ENCODE measurements around the gene MRC1. TPM values are rescaled to one million over a fixed set of nuclear protein-coding genes. Genes with fewer than 3 reads are reported as not detected.

The MRC1 gene
- total and polyA plus RNA-seq, 9 of the 15 experiments (the other 6 are each of a cell fraction or from before 2014, with no cell fraction given), result 0.01 to 0.20 (median 0.03) TPM; not detected in 5

DNA sequence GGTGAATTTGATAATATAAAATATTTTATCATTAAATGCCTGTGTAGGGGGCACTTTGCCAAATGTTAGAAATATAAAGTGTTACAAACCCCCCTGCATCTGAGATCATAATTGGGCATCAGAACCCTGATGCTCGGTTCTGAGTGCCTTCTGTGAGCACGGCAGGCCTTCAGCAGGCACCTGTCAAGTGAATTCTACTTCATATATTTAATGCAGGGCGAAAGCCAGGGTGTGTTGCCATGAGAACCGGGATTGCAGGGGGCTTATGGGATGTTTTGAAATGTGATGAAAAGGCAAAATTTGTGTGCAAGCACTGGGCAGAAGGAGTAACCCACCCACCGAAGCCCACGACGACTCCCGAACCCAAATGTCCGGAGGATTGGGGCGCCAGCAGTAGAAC is 57.2 kb downstream of the MRC1 start:
- Histone ChIP-seq H3K4me1 (replicated peaks in 1 of 2; ENCODE audit: control insufficient read depth in 2 of 2, insufficient read depth in 2 of 2, low read length in 2 of 2) (no peaks in the 10 kb centered on the region), H3K36me3 (ENCODE audit: control insufficient read depth, insufficient read depth, low read length) (no peaks in the 10 kb centered on the region), H3K9me1 (ENCODE audit: control insufficient read depth, insufficient read depth, low read length) (no peaks in the 10 kb centered on the region), H3K9ac (ENCODE audit: insufficient read depth in 1 of 2, low read depth in 2 of 2, low read length in 2 of 2) (no peak overlapping the region), H3K27ac (ENCODE audit: extremely low read depth, low read depth, low read length) (no peak overlapping the region), H3K9me3 (replicated peaks; ENCODE audit: control insufficient read depth, insufficient read depth, low read depth, low read length) (no peaks in the 10 kb centered on the region), H2AFZ (ENCODE audit: low read depth, low read length) (no peak overlapping the region), H3K4me2 (ENCODE audit: insufficient read depth, low read length) (no peak overlapping the region), H3K79me2 (ENCODE audit: control insufficient read depth, insufficient read depth, low read length) (no peaks in the 10 kb centered on the region), H3K27me3 (ENCODE audit: control insufficient read depth in 2 of 2, insufficient read depth in 2 of 2, low read length in 2 of 2) (peaks cover 6 to 14% of the 10 kb centered on the region in 2 experiments; a peak in 4 of 5 replicates), H4K20me1 (replicated peaks; ENCODE audit: control insufficient read depth, insufficient read depth, low read length) (no peaks in the 10 kb centered on the region), H3K4me3 (no peak overlapping the region)
- ChIA-PET POLR2A (no interaction called here), CTCF (ENCODE audit: low intra/inter-chr PET ratio) (no interaction called here)
- DNase-seq (ENCODE audit: extremely low read depth in 1 of 4, low spot score in 3 of 4) (no peak), FAIRE-seq (no peak), ATAC-seq (no peak)
- in situ Hi-C loops (cut with MboI), result loop anchor here (25.0 kb wide), 2 partner anchors 579 to 1029 kb away; no protein-coding TSS in a partner anchor
- WGBS (ENCODE audit: insufficient coverage, low coverage, missing lambda C conversion rate), result under 1% methylated on average over 10 of the region's 10 CpGs
- intact Hi-C loops (cut with micrococcal nuclease), result no loop called here
- BruUV-seq (replicated peaks), result no TSS peak
- TF ChIP-seq ZNF583 (CRISPR knock-in tag; IDR thresholded peaks at IDR 0.05) (no peak), ZNF354B (CRISPR knock-in tag; IDR thresholded peaks at IDR 0.05) (no peak), MCM3 (IDR thresholded peaks at IDR 0.05) (no peak), CHD2 (IDR thresholded peaks at IDR 0.05; ENCODE audit: low read depth, low read length) (no peak), PTRF (tag; IDR thresholded peaks at IDR 0.05) (no peak), ZNF217 (CRISPR knock-in tag; IDR thresholded peaks at IDR 0.05) (no peak), STAG1 (CRISPR knock-in tag; IDR thresholded peaks at IDR 0.05; ENCODE audit: borderline replicate concordance) (no peak), C11orf30 (IDR thresholded peaks at IDR 0.05; ENCODE audit: low read depth) (no peak), SREBF2 (CRISPR knock-in tag; IDR thresholded peaks at IDR 0.05) (no peak)
- TF ChIP-seq, protein P1, sequence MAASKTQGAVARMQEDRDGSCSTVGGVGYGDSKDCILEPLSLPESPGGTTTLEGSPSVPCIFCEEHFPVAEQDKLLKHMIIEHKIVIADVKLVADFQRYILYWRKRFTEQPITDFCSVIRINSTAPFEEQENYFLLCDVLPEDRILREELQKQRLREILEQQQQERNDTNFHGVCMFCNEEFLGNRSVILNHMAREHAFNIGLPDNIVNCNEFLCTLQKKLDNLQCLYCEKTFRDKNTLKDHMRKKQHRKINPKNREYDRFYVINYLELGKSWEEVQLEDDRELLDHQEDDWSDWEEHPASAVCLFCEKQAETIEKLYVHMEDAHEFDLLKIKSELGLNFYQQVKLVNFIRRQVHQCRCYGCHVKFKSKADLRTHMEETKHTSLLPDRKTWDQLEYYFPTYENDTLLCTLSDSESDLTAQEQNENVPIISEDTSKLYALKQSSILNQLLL (CRISPR knock-in tag; IDR thresholded peaks at IDR 0.05; ENCODE audit: borderline replicate concordance), result no peak
- TF ChIP-seq, protein P2, sequence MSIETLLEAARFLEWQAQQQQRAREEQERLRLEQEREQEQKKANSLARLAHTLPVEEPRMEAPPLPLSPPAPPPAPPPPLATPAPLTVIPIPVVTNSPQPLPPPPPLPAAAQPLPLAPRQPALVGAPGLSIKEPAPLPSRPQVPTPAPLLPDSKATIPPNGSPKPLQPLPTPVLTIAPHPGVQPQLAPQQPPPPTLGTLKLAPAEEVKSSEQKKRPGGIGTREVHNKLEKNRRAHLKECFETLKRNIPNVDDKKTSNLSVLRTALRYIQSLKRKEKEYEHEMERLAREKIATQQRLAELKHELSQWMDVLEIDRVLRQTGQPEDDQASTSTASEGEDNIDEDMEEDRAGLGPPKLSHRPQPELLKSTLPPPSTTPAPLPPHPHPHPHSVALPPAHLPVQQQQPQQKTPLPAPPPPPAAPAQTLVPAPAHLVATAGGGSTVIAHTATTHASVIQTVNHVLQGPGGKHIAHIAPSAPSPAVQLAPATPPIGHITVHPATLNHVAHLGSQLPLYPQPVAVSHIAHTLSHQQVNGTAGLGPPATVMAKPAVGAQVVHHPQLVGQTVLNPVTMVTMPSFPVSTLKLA (conservative IDR thresholded peaks at IDR 0.05), result no peak
- TF ChIP-seq, protein P3, sequence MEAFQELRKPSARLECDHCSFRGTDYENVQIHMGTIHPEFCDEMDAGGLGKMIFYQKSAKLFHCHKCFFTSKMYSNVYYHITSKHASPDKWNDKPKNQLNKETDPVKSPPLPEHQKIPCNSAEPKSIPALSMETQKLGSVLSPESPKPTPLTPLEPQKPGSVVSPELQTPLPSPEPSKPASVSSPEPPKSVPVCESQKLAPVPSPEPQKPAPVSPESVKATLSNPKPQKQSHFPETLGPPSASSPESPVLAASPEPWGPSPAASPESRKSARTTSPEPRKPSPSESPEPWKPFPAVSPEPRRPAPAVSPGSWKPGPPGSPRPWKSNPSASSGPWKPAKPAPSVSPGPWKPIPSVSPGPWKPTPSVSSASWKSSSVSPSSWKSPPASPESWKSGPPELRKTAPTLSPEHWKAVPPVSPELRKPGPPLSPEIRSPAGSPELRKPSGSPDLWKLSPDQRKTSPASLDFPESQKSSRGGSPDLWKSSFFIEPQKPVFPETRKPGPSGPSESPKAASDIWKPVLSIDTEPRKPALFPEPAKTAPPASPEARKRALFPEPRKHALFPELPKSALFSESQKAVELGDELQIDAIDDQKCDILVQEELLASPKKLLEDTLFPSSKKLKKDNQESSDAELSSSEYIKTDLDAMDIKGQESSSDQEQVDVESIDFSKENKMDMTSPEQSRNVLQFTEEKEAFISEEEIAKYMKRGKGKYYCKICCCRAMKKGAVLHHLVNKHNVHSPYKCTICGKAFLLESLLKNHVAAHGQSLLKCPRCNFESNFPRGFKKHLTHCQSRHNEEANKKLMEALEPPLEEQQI (IDR thresholded peaks at IDR 0.05), result no peak
- TF ChIP-seq, protein P4, sequence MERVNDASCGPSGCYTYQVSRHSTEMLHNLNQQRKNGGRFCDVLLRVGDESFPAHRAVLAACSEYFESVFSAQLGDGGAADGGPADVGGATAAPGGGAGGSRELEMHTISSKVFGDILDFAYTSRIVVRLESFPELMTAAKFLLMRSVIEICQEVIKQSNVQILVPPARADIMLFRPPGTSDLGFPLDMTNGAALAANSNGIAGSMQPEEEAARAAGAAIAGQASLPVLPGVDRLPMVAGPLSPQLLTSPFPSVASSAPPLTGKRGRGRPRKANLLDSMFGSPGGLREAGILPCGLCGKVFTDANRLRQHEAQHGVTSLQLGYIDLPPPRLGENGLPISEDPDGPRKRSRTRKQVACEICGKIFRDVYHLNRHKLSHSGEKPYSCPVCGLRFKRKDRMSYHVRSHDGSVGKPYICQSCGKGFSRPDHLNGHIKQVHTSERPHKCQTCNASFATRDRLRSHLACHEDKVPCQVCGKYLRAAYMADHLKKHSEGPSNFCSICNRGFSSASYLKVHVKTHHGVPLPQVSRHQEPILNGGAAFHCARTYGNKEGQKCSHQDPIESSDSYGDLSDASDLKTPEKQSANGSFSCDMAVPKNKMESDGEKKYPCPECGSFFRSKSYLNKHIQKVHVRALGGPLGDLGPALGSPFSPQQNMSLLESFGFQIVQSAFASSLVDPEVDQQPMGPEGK (CRISPR knock-in tag; IDR thresholded peaks at IDR 0.05; ENCODE audit: borderline replicate concordance), result no peak

Data from K562 (cell line).